Measurements from ENCODE around the gene CLTA. TPM values are rescaled to one million over a fixed set of nuclear protein-coding genes. Genes with fewer than 3 reads are reported as not detected.

CLTA gene
- total and polyA plus RNA-seq, 2 of the 8 experiments (the other 6 are each of a cell fraction or from before 2014, with no cell fraction given): 137 to 236 TPM

DNA sequence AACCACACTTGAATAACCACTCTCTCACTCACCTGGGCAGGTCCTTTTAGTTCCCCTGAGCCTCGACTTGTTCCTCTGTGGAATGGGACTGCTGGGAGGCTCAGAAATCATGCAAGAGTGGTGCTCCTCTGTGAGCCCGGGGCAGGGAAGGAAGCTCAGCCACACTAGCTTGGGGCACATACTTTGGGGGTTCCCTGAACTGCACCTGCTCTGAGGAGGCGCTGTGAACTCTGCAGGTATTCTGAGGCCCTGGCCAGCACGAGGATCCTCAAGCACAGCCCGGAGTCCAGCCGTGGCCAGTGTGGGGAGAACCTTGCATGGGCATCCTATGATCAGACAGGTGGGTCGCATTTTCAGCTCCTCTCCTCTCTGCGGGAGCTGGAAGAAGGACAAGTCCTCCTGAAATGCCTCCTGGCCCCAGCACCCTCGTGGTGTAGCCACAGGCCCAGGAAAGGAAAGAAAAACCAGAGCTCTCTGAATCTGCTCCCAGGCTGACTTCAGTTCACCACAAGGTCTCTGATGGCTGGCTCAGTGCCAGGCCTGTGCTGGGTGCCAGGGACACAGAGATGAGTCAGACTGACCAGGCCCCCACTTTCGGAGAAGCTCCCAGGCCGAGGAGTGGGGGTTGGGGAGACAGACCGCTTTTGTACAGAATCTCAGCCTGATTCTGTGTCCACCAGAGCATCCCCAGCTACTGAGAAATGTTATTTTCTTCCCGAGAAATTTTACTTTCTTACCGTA, 42.2 kb upstream of the CLTA start:
- no peak for DNase-seq (ENCODE audit: low read depth in 1 of 2, low spot score in 2 of 2)
- peaks cover 0 to 4% of the 10 kb centered on the region in 2 experiments for H4K20me1 ChIP-seq (replicated peaks in 1 of 2; ENCODE audit: control insufficient read depth in 1 of 2, insufficient read depth in 2 of 2, low read length in 2 of 2)
- WGBS, 2 experiments (ENCODE audit: extremely low coverage in 1 of 2, insufficient coverage in 1 of 2, insufficient read length in 1 of 2, insufficient replicate concordance in 2 of 2, low coverage in 1 of 2, low lambda C conversion rate in 2 of 2, missing lambda C conversion rate in 1 of 2): 89% methylated on average over 14 of the region's 14 CpGs; no CpG with 5 or more reads in 1 of the 2 experiments
- H3K23ac ChIP-seq (ENCODE audit: insufficient read length): no peak overlapping the region
- no peaks in the 10 kb centered on the region; a peak in 1 of 8 replicates for H3K36me3 ChIP-seq (ENCODE audit: control insufficient read depth in 2 of 4, insufficient read depth in 4 of 4, low read length in 3 of 4)
- no peak overlapping the region for H2BK20ac ChIP-seq (ENCODE audit: low read length)
- peaks cover 0 to 7% of the 10 kb centered on the region in 2 experiments; a peak in 2 of 4 replicates for H3K9me3 ChIP-seq (ENCODE audit: insufficient read depth in 2 of 2, low read depth in 1 of 2, low read length in 1 of 2)
- peaks cover 0 to 4% (median 0%) of the 10 kb centered on the region in 4 experiments; a peak in 1 of 7 replicates for H3K4me1 ChIP-seq (replicated peaks in 1 of 4; ENCODE audit: control insufficient read depth in 3 of 4, insufficient read depth in 4 of 4, low read length in 3 of 4)
- no peak overlapping the region for H2BK15ac ChIP-seq (ENCODE audit: low read length)
- no peak overlapping the region for H2AFZ ChIP-seq (ENCODE audit: low read length)
- H4K5ac ChIP-seq (ENCODE audit: insufficient read length, low read depth, low read length): no peak overlapping the region
- no peak overlapping the region for H3K4me3 ChIP-seq (ENCODE audit: extremely low read depth in 1 of 4, insufficient read depth in 2 of 4, low read depth in 3 of 4, low read length in 4 of 4)
- H3K79me1 ChIP-seq (ENCODE audit: low read depth, low read length): no peaks in the 10 kb centered on the region
- H3K56ac ChIP-seq (replicated peaks; ENCODE audit: insufficient read length, low read depth, low read length): no peak overlapping the region
- H2AK5ac ChIP-seq (ENCODE audit: low read depth, low read length): no peak overlapping the region
- H3K27me3 ChIP-seq (replicated peaks in 1 of 4; ENCODE audit: control insufficient read depth in 3 of 4, extremely low read depth in 1 of 4, insufficient read depth in 3 of 4, low read length in 3 of 4): no peaks in the 10 kb centered on the region
- no peak overlapping the region; the same call in 1 of the 2 replicates for H4K8ac ChIP-seq (ENCODE audit: extremely low read depth, insufficient read depth, low read length)
- H2BK12ac ChIP-seq (ENCODE audit: low read depth, low read length): no peak overlapping the region
- no peak overlapping the region for H2BK5ac ChIP-seq (ENCODE audit: low read depth, low read length)
- H3K9ac ChIP-seq (replicated peaks in 1 of 4; ENCODE audit: extremely low read depth in 1 of 4, low read depth in 3 of 4, low read length in 3 of 4): no peak overlapping the region
- H3K4me2 ChIP-seq (ENCODE audit: insufficient read depth in 1 of 2, low read depth in 2 of 2, low read length in 2 of 2): no peak overlapping the region
- ChIA-PET POLR2A (ENCODE audit: partially characterized antibody) (interaction anchor here (1.2 to 3.6 kb wide), 2 partner anchors 15 to 88 kb away, joined by 3 to 18 read pairs; no protein-coding TSS in a partner anchor), CTCF (ENCODE audit: partially characterized antibody) (interaction anchor here (1.1 to 5.3 kb wide), 6 partner anchors 9 to 45 kb away, joined by 3 to 48 read pairs (median 4); no protein-coding TSS in a partner anchor)
- FAIRE-seq: no peak
- H3K14ac ChIP-seq (ENCODE audit: insufficient read length): no peak overlapping the region
- peaks cover 4% of the 10 kb centered on the region; the same call in 1 of the 2 replicates for H3K23me2 ChIP-seq (ENCODE audit: low read depth, low read length)
- no peak overlapping the region for H2BK120ac ChIP-seq (replicated peaks; ENCODE audit: low read depth, low read length)
- TF ChIP-seq, protein P1, sequence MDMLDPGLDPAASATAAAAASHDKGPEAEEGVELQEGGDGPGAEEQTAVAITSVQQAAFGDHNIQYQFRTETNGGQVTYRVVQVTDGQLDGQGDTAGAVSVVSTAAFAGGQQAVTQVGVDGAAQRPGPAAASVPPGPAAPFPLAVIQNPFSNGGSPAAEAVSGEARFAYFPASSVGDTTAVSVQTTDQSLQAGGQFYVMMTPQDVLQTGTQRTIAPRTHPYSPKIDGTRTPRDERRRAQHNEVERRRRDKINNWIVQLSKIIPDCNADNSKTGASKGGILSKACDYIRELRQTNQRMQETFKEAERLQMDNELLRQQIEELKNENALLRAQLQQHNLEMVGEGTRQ (IDR thresholded peaks at IDR 0.05; ENCODE audit: low read length): no peak
- no peak for TF ChIP-seq RAD21 (IDR thresholded peaks at IDR 0.05 in 1 of 2, conservative IDR thresholded peaks at IDR 0.05 in 1 of 2; ENCODE audit: low read depth in 2 of 2, low read length in 2 of 2)
- TF ChIP-seq NRF1 (IDR thresholded peaks at IDR 0.05; ENCODE audit: low read depth, low read length): no peak
- TF ChIP-seq CREB1 (IDR thresholded peaks at IDR 0.05): no peak
- no peak for TF ChIP-seq RFX5 (IDR thresholded peaks at IDR 0.05; ENCODE audit: borderline replicate concordance, low read depth, low read length)
- H4K91ac ChIP-seq (replicated peaks; ENCODE audit: insufficient read length, low read length): no peak overlapping the region
- H3K27ac ChIP-seq (ENCODE audit: low read depth, low read length): no peak overlapping the region
- no peak overlapping the region for H3K4ac ChIP-seq (replicated peaks; ENCODE audit: insufficient read length, low read depth, low read length)
- no peaks in the 10 kb centered on the region for H3K79me2 ChIP-seq (ENCODE audit: control insufficient read depth in 1 of 2, insufficient read depth in 2 of 2, low read length in 2 of 2)
- H3K18ac ChIP-seq (ENCODE audit: extremely low read depth, low read length): no peak overlapping the region

Data from H1 (cell line).